ENCODE measurements around the gene ZBTB16.

- TF ChIP-seq CTCF (IDR thresholded peaks at IDR 0.05) (no peak), ZFX (IDR thresholded peaks at IDR 0.05; ENCODE audit: borderline replicate concordance) (no peak)
These were observed 215.8 kb downstream of the ZBTB16 start for GRCh38 chr11:114275280-114275679.
